ENCODE results near the gene TRAP1. TPM values are rescaled to one million over a fixed set of nuclear protein-coding genes. Genes with fewer than 3 reads are reported as not detected.
A peak's percentile ranks its signal among the peaks of the same experiment; 100 is the strongest.
"Not testable (repeated sequence)": the region's sequence is repeated elsewhere in the genome, so short reads cannot be mapped to it uniquely, and the experiment has no call there.

The TRAP1 gene
- total RNA-seq, 1 experiment from 2014 or later = 93.8 TPM

- in situ Hi-C loops (cut with HindIII; ENCODE audit: low sequenced_read_pairs); DNase-seq (ENCODE audit: low spot score): not testable (repeated sequence)
These were observed 61.2 kb downstream of the TRAP1 start for GRCh38 chr16:3656160-3656490.

- in situ Hi-C loops (cut with HindIII; ENCODE audit: low sequenced_read_pairs) = no loop called here
- no peak for DNase-seq (ENCODE audit: low spot score)
These were observed 61.7 kb downstream of the TRAP1 start for GRCh38 chr16:3655396-3656159.

GRCh38 chr16:3655030-3655395, 62.3 kb downstream of the TRAP1 start:
- no peak for DNase-seq (ENCODE audit: low spot score)
- in situ Hi-C loops (cut with HindIII; ENCODE audit: low sequenced_read_pairs) = no loop called here

- in situ Hi-C loops (cut with HindIII; ENCODE audit: low sequenced_read_pairs) = no loop called here
- DNase-seq (ENCODE audit: low spot score) = peak; percentile 35
These were observed 62.9 kb downstream of the TRAP1 start, which contains the start of gene DNASE1 for GRCh38 chr16:3654249-3654991. DNASE1 (plus strand) TSS chr16:3654691; CDS start chr16:3655374, 683 bp downstream.

- in situ Hi-C loops (cut with HindIII; ENCODE audit: low sequenced_read_pairs) = no loop called here
- DNase-seq (ENCODE audit: low spot score) = peak; percentile 19
These were observed 64.7 kb downstream of the TRAP1 start for GRCh38 chr16:3652373-3653195.

- peak; percentile 49 for DNase-seq (ENCODE audit: low spot score)
- in situ Hi-C loops (cut with HindIII; ENCODE audit: low sequenced_read_pairs) = no loop called here
These were observed 65.6 kb downstream of the TRAP1 start for GRCh38 chr16:3651461-3652372.

GRCh38 chr16:3650631-3651265, 66.6 kb downstream of the TRAP1 start:
- DNase-seq (ENCODE audit: low spot score) = no peak
- in situ Hi-C loops (cut with HindIII; ENCODE audit: low sequenced_read_pairs) = no loop called here

- in situ Hi-C loops (cut with HindIII; ENCODE audit: low sequenced_read_pairs) = loop anchor here (10.0 kb wide), 1 partner anchor 108 kb away; no protein-coding TSS in a partner anchor
- DNase-seq (ENCODE audit: low spot score) = no peak
These were observed 70.9 kb downstream of the TRAP1 start for GRCh38 chr16:3646348-3646920.

GRCh38 chr16:3645504-3646347, 71.6 kb downstream of the TRAP1 start:
- in situ Hi-C loops (cut with HindIII; ENCODE audit: low sequenced_read_pairs) = loop anchor here (10.0 kb wide), 1 partner anchor 109 kb away; no protein-coding TSS in a partner anchor

GRCh38 chr16:3645108-3645503, 72.2 kb downstream of the TRAP1 start:
- DNase-seq (ENCODE audit: low spot score) = no peak
- in situ Hi-C loops (cut with HindIII; ENCODE audit: low sequenced_read_pairs) = loop anchor here (10.0 kb wide), 1 partner anchor 110 kb away; no protein-coding TSS in a partner anchor

More at GRCh38 chr16:3645504-3646347, 71.6 kb downstream of the TRAP1 start:
- no peak for DNase-seq (ENCODE audit: low spot score)

- DNase-seq (ENCODE audit: low spot score) = no peak
- in situ Hi-C loops (cut with HindIII; ENCODE audit: low sequenced_read_pairs) = loop anchor here (10.0 kb wide), 1 partner anchor 112 kb away; no protein-coding TSS in a partner anchor
These were observed 74.1 kb downstream of the TRAP1 start for GRCh38 chr16:3643095-3643730.

- DNase-seq (ENCODE audit: low spot score) = peak; percentile 77
- in situ Hi-C loops (cut with HindIII; ENCODE audit: low sequenced_read_pairs) = loop anchor here (10.0 kb wide), 1 partner anchor 112 kb away; no protein-coding TSS in a partner anchor
These were observed 74.8 kb downstream of the TRAP1 start for GRCh38 chr16:3642397-3643094.

- no peak for DNase-seq (ENCODE audit: low spot score)
- in situ Hi-C loops (cut with HindIII; ENCODE audit: low sequenced_read_pairs) = loop anchor here (10.0 kb wide), 1 partner anchor 113 kb away; no protein-coding TSS in a partner anchor
These were observed 75.4 kb downstream of the TRAP1 start for GRCh38 chr16:3641801-3642396.

GRCh38 chr16:3640632-3641501, 76.5 kb downstream of the TRAP1 start:
- DNase-seq (ENCODE audit: low spot score) = no peak

More at GRCh38 chr16:3640632-3641501, 76.5 kb downstream of the TRAP1 start:
- in situ Hi-C loops (cut with HindIII; ENCODE audit: low sequenced_read_pairs) = loop anchor here (10.0 kb wide), 1 partner anchor 114 kb away; no protein-coding TSS in a partner anchor
